Measurements from ENCODE around the gene TIGIT.

Gene TIGIT

GRCh38 chr3:114308377-114308776 is 14.5 kb downstream of the TIGIT start:
- no peaks in the 10 kb centered on the region for H3K36me3 ChIP-seq (ENCODE audit: control insufficient read depth, insufficient read depth, low read length)
- no peak overlapping the region for H3K4me3 ChIP-seq (ENCODE audit: insufficient read depth, low read depth, low read length, poor library complexity, severe bottlenecking)
- no peaks in the 10 kb centered on the region for H3K9me3 ChIP-seq (ENCODE audit: control insufficient read depth, low read length)
- H3K27me3 ChIP-seq (replicated peaks; ENCODE audit: control insufficient read depth, insufficient read depth, low read length, poor library complexity, severe bottlenecking) = no peaks in the 10 kb centered on the region
- H3K4me1 ChIP-seq (ENCODE audit: control insufficient read depth, insufficient read depth, low read length, poor library complexity, severe bottlenecking) = peaks cover 25% of the 10 kb centered on the region
- H3K27ac ChIP-seq (ENCODE audit: insufficient read depth, low read length, poor library complexity, severe bottlenecking) = peak overlapping the region; percentile 72
- no peak for DNase-seq

DNA sequence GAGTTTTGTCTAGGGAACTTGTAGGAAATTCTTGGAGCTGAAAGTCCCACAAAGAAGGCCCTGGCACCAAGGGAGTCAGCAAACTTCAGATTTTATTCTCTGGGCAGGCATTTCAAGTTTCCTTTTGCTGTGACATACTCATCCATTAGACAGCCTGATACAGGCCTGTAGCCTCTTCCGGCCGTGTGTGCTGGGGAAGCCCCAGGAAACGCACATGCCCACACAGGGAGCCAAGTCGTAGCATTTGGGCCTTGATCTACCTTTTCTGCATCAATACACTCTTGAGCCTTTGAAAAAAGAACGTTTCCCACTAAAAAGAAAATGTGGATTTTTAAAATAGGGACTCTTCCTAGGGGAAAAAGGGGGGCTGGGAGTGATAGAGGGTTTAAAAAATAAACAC is 15.0 kb downstream of the TIGIT start:
- Histone ChIP-seq H3K4me1 (ENCODE audit: control insufficient read depth, insufficient read depth, low read length, poor library complexity, severe bottlenecking) (peaks cover 25% of the 10 kb centered on the region), H3K36me3 (ENCODE audit: control insufficient read depth, insufficient read depth, low read length) (no peaks in the 10 kb centered on the region), H3K9me3 (ENCODE audit: control insufficient read depth, low read length) (no peaks in the 10 kb centered on the region), H3K4me3 (ENCODE audit: insufficient read depth, low read depth, low read length, poor library complexity, severe bottlenecking) (no peak overlapping the region), H3K27ac (ENCODE audit: insufficient read depth, low read length, poor library complexity, severe bottlenecking) (peak overlapping the region; percentile 72), H3K27me3 (replicated peaks; ENCODE audit: control insufficient read depth, insufficient read depth, low read length, poor library complexity, severe bottlenecking) (no peaks in the 10 kb centered on the region)
- peak; percentile 43 to 58 (median 55) for DNase-seq

DNA sequence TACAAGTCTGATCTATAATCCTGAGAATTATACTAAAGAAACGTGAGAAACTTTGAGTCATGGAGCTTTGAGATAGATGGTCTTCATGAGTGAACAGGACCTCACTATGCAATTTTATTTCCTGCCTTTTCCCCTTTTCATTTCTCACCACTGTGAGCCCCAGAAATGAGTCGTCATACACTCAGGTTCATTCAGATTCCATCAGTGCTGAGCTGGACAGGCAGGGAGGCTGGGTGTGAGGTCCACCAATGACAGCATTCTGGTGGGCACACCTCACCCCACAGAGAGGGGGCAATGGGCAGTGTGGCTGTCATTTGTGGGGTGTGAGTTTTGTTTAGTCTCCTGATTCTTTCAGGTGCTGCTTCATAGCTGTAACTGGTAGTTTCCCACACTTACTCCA is 16.9 kb downstream of the TIGIT start:
- DNase-seq = no peak
- Histone ChIP-seq H3K27me3 (replicated peaks; ENCODE audit: control insufficient read depth, insufficient read depth, low read length, poor library complexity, severe bottlenecking) (no peaks in the 10 kb centered on the region), H3K27ac (ENCODE audit: insufficient read depth, low read length, poor library complexity, severe bottlenecking) (no peak overlapping the region), H3K36me3 (ENCODE audit: control insufficient read depth, insufficient read depth, low read length) (no peaks in the 10 kb centered on the region), H3K9me3 (ENCODE audit: control insufficient read depth, low read length) (no peaks in the 10 kb centered on the region), H3K4me3 (ENCODE audit: insufficient read depth, low read depth, low read length, poor library complexity, severe bottlenecking) (no peak overlapping the region), H3K4me1 (ENCODE audit: control insufficient read depth, insufficient read depth, low read length, poor library complexity, severe bottlenecking) (peaks cover 25% of the 10 kb centered on the region)

DNA sequence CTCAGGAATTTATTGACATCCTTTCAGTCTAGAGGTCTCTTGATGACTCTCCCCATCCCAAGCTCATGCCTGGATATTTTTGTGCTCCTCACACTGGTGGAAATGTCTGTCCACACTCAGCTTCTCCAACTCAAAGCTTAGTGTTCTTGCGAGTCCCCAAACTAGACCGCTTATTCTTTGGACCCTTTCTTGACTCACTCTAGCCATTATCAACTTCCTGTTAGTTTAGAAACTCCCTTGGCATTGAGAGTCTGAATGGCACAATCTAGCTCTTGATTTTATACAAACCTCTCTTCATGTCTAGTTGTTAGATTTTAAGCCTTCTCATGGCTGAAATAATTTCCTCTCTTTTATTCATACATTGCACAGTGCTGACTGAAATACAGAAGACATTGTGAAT is 19.6 kb downstream of the TIGIT start:
- Histone ChIP-seq H3K36me3 (ENCODE audit: control insufficient read depth, insufficient read depth, low read length) (no peaks in the 10 kb centered on the region), H3K27ac (ENCODE audit: insufficient read depth, low read length, poor library complexity, severe bottlenecking) (no peak overlapping the region), H3K9me3 (ENCODE audit: control insufficient read depth, low read length) (no peaks in the 10 kb centered on the region), H3K4me3 (ENCODE audit: insufficient read depth, low read depth, low read length, poor library complexity, severe bottlenecking) (no peak overlapping the region), H3K4me1 (ENCODE audit: control insufficient read depth, insufficient read depth, low read length, poor library complexity, severe bottlenecking) (peaks cover 12% of the 10 kb centered on the region), H3K27me3 (replicated peaks; ENCODE audit: control insufficient read depth, insufficient read depth, low read length, poor library complexity, severe bottlenecking) (no peaks in the 10 kb centered on the region)
- no peak for DNase-seq

- Histone ChIP-seq H3K27me3 (replicated peaks; ENCODE audit: control insufficient read depth, insufficient read depth, low read length, poor library complexity, severe bottlenecking) (no peaks in the 10 kb centered on the region), H3K36me3 (ENCODE audit: control insufficient read depth, insufficient read depth, low read length) (no peaks in the 10 kb centered on the region), H3K27ac (ENCODE audit: insufficient read depth, low read length, poor library complexity, severe bottlenecking) (no peak overlapping the region), H3K4me1 (ENCODE audit: control insufficient read depth, insufficient read depth, low read length, poor library complexity, severe bottlenecking) (peaks cover 3% of the 10 kb centered on the region), H3K9me3 (ENCODE audit: control insufficient read depth, low read length) (no peaks in the 10 kb centered on the region), H3K4me3 (ENCODE audit: insufficient read depth, low read depth, low read length, poor library complexity, severe bottlenecking) (no peak overlapping the region)
- no peak for DNase-seq
Observed at GRCh38 chr3:114314282-114314681, 20.5 kb downstream of the TIGIT start.

DNA sequence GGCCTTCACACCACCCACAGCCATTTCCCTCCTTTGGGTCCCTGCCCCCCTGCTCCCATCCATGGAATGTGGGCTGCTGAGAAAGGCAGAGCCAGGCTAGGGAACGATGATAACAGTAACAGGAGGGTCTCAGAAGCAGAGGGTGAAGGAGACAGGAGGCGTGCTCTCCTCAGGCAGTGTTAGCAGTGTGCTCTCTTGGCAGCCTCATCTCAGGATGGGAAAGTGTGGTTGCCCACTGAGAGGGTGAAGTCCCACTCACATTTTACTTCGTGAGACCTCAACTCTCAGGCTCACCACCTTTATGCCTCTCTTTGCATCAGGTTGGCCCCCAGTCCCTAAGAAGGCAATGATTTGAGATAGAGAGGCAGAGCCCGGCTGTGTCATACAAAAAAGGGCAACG is 24.5 kb downstream of the TIGIT start:
- H3K27ac ChIP-seq (ENCODE audit: insufficient read depth, low read length, poor library complexity, severe bottlenecking) = no peak overlapping the region
- no peaks in the 10 kb centered on the region for H3K27me3 ChIP-seq (replicated peaks; ENCODE audit: control insufficient read depth, insufficient read depth, low read length, poor library complexity, severe bottlenecking)
- H3K9me3 ChIP-seq (ENCODE audit: control insufficient read depth, low read length) = no peaks in the 10 kb centered on the region
- no peaks in the 10 kb centered on the region for H3K36me3 ChIP-seq (ENCODE audit: control insufficient read depth, insufficient read depth, low read length)
- H3K4me1 ChIP-seq (ENCODE audit: control insufficient read depth, insufficient read depth, low read length, poor library complexity, severe bottlenecking) = no peaks in the 10 kb centered on the region
- no peak overlapping the region for H3K4me3 ChIP-seq (ENCODE audit: insufficient read depth, low read depth, low read length, poor library complexity, severe bottlenecking)
- DNase-seq = no peak

DNA sequence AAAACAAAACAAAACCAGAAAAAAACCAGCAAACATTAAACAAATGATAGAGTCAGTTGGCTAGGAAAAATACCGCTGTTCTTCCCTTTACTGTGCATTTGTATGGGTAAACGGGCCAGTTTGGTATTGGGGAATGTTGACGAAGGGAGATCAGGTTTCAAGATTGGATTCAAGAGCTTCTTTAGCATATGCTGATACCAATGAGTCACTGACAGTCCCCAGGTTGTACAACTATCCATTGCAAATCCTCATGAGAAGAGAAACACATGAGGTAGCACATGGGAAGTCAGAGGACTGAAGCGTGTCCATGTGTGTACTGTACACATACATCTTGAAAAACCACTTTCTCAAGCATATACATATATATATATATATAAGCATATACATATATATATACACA is 25.6 kb downstream of the TIGIT start:
- no peak overlapping the region for H3K27ac ChIP-seq (ENCODE audit: insufficient read depth, low read length, poor library complexity, severe bottlenecking)
- no peaks in the 10 kb centered on the region for H3K4me1 ChIP-seq (ENCODE audit: control insufficient read depth, insufficient read depth, low read length, poor library complexity, severe bottlenecking)
- DNase-seq = no peak
- H3K9me3 ChIP-seq (ENCODE audit: control insufficient read depth, low read length) = no peaks in the 10 kb centered on the region
- no peak overlapping the region for H3K4me3 ChIP-seq (ENCODE audit: insufficient read depth, low read depth, low read length, poor library complexity, severe bottlenecking)
- no peaks in the 10 kb centered on the region for H3K27me3 ChIP-seq (replicated peaks; ENCODE audit: control insufficient read depth, insufficient read depth, low read length, poor library complexity, severe bottlenecking)
- no peaks in the 10 kb centered on the region for H3K36me3 ChIP-seq (ENCODE audit: control insufficient read depth, insufficient read depth, low read length)

GRCh38 chr3:114320246-114320645 is 26.4 kb downstream of the TIGIT start:
- Histone ChIP-seq H3K9me3 (ENCODE audit: control insufficient read depth, low read length) (no peaks in the 10 kb centered on the region), H3K27me3 (replicated peaks; ENCODE audit: control insufficient read depth, insufficient read depth, low read length, poor library complexity, severe bottlenecking) (no peaks in the 10 kb centered on the region), H3K4me1 (ENCODE audit: control insufficient read depth, insufficient read depth, low read length, poor library complexity, severe bottlenecking) (no peaks in the 10 kb centered on the region), H3K27ac (ENCODE audit: insufficient read depth, low read length, poor library complexity, severe bottlenecking) (no peak overlapping the region), H3K36me3 (ENCODE audit: control insufficient read depth, insufficient read depth, low read length) (no peaks in the 10 kb centered on the region), H3K4me3 (ENCODE audit: insufficient read depth, low read depth, low read length, poor library complexity, severe bottlenecking) (no peak overlapping the region)
- no peak for DNase-seq

GRCh38 chr3:114323546-114324254 is 29.9 kb downstream of the TIGIT start:
- H3K27ac ChIP-seq (ENCODE audit: insufficient read depth, low read length, poor library complexity, severe bottlenecking) = no peak overlapping the region
- H3K9me3 ChIP-seq (ENCODE audit: control insufficient read depth, low read length) = no peaks in the 10 kb centered on the region
- DNase-seq = no peak
- H3K4me1 ChIP-seq (ENCODE audit: control insufficient read depth, insufficient read depth, low read length, poor library complexity, severe bottlenecking) = no peaks in the 10 kb centered on the region
- no peaks in the 10 kb centered on the region for H3K36me3 ChIP-seq (ENCODE audit: control insufficient read depth, insufficient read depth, low read length)
- no peaks in the 10 kb centered on the region for H3K27me3 ChIP-seq (replicated peaks; ENCODE audit: control insufficient read depth, insufficient read depth, low read length, poor library complexity, severe bottlenecking)
- no peak overlapping the region for H3K4me3 ChIP-seq (ENCODE audit: insufficient read depth, low read depth, low read length, poor library complexity, severe bottlenecking)

DNA sequence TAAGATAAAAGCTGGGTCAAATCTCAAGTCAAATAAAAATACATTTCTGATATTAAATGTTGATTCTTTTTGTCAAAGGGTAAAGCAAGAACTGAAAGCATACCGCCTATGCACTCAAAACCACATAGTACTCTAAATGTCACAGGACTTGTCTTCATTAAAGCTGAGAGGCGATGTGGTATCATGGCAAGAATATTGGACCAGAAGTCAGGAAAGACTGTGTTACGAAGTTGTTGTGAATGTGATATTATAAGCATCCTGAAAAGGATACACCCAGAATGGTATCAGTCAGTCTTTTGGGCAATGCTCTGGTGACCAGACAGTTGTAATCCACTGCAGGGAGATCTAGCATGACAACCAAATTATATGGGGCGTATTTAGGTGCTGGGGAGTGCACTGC is 33.8 kb downstream of the TIGIT start:
- Histone ChIP-seq H3K36me3 (ENCODE audit: control insufficient read depth, insufficient read depth, low read length) (no peaks in the 10 kb centered on the region), H3K4me1 (ENCODE audit: control insufficient read depth, insufficient read depth, low read length, poor library complexity, severe bottlenecking) (no peaks in the 10 kb centered on the region), H3K9me3 (ENCODE audit: control insufficient read depth, low read length) (no peaks in the 10 kb centered on the region), H3K27ac (ENCODE audit: insufficient read depth, low read length, poor library complexity, severe bottlenecking) (no peak overlapping the region), H3K4me3 (ENCODE audit: insufficient read depth, low read depth, low read length, poor library complexity, severe bottlenecking) (no peak overlapping the region), H3K27me3 (replicated peaks; ENCODE audit: control insufficient read depth, insufficient read depth, low read length, poor library complexity, severe bottlenecking) (no peaks in the 10 kb centered on the region)
- no peak for DNase-seq

Data from effector memory CD4-positive, alpha-beta T cell (primary cell).